T-cell (primary cell): ENCODE data around the gene PCDHA6. TPM values are rescaled to one million over a fixed set of nuclear protein-coding genes. Genes with fewer than 3 reads are reported as not detected.
"Not testable (repeated sequence)": the region's sequence is repeated elsewhere in the genome, so short reads cannot be mapped to it uniquely, and the experiment has no call there.

Experiments used
- ATAC-seq, 4 experiments: fragments of 200-7000 bp in 3 of 4; fragments of 150-1000 bp in 1 of 4; cut with Tn5 transposase; replicated peaks in 1 of 4; 1 replicate in 3 of 4; 2 replicates in 1 of 4; pipeline ENCODE4 v1.10.0; 2021; ENCODE audit warnings: moderate library complexity in 3 of 4, mild to moderate bottlenecking in 2 of 4, moderate number of reproducible peaks in 1 of 4
- CTCF ChIA-PET, 2 donors: fragments of 300-600 bp; sonication (Branson Sonifier 250); formaldehyde crosslinking; loops; one replicate each; lab custom pipeline; 2022; ENCODE audit warnings: antibody characterized with exemption in 2 of 2; lab: Charles Lee
- POLR2A ChIA-PET, 2 donors: fragments of 300-600 bp; sonication (Branson Sonifier 250); formaldehyde crosslinking; loops; one replicate each; lab custom pipeline; 2022; ENCODE audit warnings: antibody characterized with exemption in 2 of 2; lab: Charles Lee
- DNase-seq, 35 experiments: peaks; one replicate each; pipeline versions ENCODE4 v3.0.0 to v3.0.0-alpha.2; 2013 to 2023
- H3K27ac ChIP-seq: one replicate; pipeline ENCODE4 v1.5.1; 2013; ENCODE audit warnings: low read length
- H3K27me3 ChIP-seq, 2 experiments: replicated peaks in 1 of 2; 1 replicate in 1 of 2; 2 replicates in 1 of 2; pipeline versions ENCODE4 v1.6.1 to v1.7.0; 2013; ENCODE audit warnings: low read length in 1 of 2, mixed read lengths in 1 of 2; ENCODE audit not compliant: control insufficient read depth in 2 of 2, insufficient read depth in 2 of 2; ENCODE audit errors: extremely low read depth in 1 of 2
- H3K36me3 ChIP-seq, 2 donors: 1 replicate in 1 of 2; 2 replicates in 1 of 2; pipeline versions ENCODE4 v1.6.1 to v1.7.0; 2013; ENCODE audit warnings: low read length in 1 of 2; ENCODE audit not compliant: control insufficient read depth in 2 of 2, insufficient read depth in 1 of 2; ENCODE audit errors: extremely low read depth in 1 of 2
- H3K4me1 ChIP-seq, 2 experiments: 1 replicate in 1 of 2; 2 replicates in 1 of 2; pipeline versions ENCODE4 v1.6.1 to v1.7.0; 2013; ENCODE audit warnings: low read length in 2 of 2, mixed read lengths in 1 of 2; ENCODE audit not compliant: insufficient read depth in 2 of 2, control insufficient read depth in 1 of 2; ENCODE audit errors: extremely low read depth in 1 of 2
- H3K4me3 ChIP-seq, 2 donors: 1 replicate in 1 of 2; 2 replicates in 1 of 2; pipeline versions ENCODE4 v1.5.1 to v1.7.0; 2013; ENCODE audit warnings: mild to moderate bottlenecking in 2 of 2, low read length in 1 of 2, moderate library complexity in 1 of 2; ENCODE audit not compliant: control insufficient read depth in 1 of 2; ENCODE audit errors: extremely low read depth in 1 of 2
- H3K9me3 ChIP-seq: 2 replicates; pipeline ENCODE4 v1.7.0; 2013
- H3K27ac Mint-ChIP-seq, 2 donors: one replicate each; pipeline ENCODE4 v1.8.0; 2020 to 2021; ENCODE audit warnings: mild to moderate bottlenecking in 2 of 2, mixed read lengths in 2 of 2
- H3K27me3 Mint-ChIP-seq, 2 donors: one replicate each; pipeline ENCODE4 v1.8.0; 2021 to 2022; ENCODE audit warnings: mixed read lengths in 2 of 2
- H3K36me3 Mint-ChIP-seq: one replicate; pipeline ENCODE4 v1.8.0; 2021; ENCODE audit warnings: mixed read lengths
- H3K4me1 Mint-ChIP-seq, 3 donors: one replicate each; pipeline ENCODE4 v1.8.0; 2020 to 2022; ENCODE audit warnings: mixed read lengths in 3 of 3, mild to moderate bottlenecking in 1 of 3
- H3K4me3 Mint-ChIP-seq, 3 donors: one replicate each; pipeline ENCODE4 v1.8.0; 2020 to 2022; ENCODE audit warnings: mild to moderate bottlenecking in 3 of 3, mixed read lengths in 3 of 3, moderate library complexity in 3 of 3
- H3K9me3 Mint-ChIP-seq, 3 donors: one replicate each; pipeline ENCODE4 v1.8.0; 2020 to 2022; ENCODE audit warnings: mixed read lengths in 3 of 3
- whole genome bisulfite sequencing: methylation state at CpG from one replicate; pipeline ENCODE4 v1.1.5; 2013; ENCODE audit warnings: missing lambda C conversion rate; ENCODE audit not compliant: insufficient coverage; 5-methylcytosine and 5-hydroxymethylcytosine counted together
- total RNA-seq, 35 experiments: library from RNA in 6 of 35; stranded (reverse) in 6 of 35; fragments of 120-200 nt in 1 of 35; gene quantifications; one replicate each; pipeline versions ENCODE4 v1.2.1 to v1.2.4 and lab custom pipeline; 2013 to 2026

The PCDHA6 gene
- total RNA-seq, 5 donors from 2014 or later (not counting 1 experiment from before 2014, with no cell fraction given): not detected

DNA sequence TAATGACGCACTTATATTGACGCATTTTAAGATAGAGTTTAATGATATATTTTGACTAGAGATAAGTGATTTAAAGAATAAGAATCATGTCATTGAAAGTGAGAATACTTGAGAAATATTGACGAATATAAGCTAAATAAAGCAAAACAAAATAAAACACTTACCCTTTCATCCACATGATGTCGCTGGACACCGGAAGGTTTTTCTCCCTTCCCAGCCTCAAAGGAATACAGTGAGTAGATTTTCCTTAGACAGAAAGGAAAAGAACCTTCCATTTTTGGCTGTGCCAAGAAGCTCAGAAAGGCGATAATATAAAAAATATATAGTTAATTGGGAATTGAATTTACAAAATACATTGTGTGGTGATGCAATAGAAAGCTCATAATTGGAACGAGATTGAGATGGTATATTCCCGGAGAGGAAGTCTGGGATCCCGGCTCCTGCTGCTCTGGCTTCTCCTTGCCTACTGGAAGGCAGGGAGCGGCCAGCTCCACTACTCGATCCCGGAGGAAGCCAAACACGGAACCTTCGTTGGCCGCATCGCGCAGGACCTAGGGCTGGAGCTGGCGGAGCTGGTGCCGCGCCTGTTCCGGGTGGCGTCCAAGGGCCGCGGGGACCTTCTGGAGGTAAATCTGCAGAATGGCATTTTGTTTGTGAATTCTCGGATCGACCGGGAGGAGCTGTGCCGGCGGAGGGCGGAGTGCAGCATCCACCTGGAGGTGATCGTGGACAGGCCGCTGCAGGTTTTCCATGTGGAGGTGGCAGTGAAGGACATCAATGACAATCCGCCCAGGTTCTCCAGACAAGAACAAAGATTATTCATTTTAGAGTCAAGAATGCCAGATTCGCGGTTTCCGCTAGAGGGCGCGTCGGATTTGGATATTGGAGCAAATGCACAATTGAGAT lies 6.1 kb upstream of the PCDHA6 start, which contains the start of gene PCDHA5:
Gene PCDHA5, plus strand, starts transcription at position 239 of the 906 bp plus-strand sequence.
- POLR2A ChIA-PET: no interaction called here
- peaks cover 0 to 20% (median 13%) of the 10 kb centered on the region in 3 donors for H3K9me3 Mint-ChIP-seq
- H3K4me3 Mint-ChIP-seq: no peak within 1 kb of the TSS
- no peaks in the 10 kb centered on the region for H3K36me3 ChIP-seq
- H3K4me1 Mint-ChIP-seq: no peaks in the 10 kb centered on the region
- no peak within 1 kb of the TSS for H3K27ac ChIP-seq
- H3K27ac Mint-ChIP-seq: no peak within 1 kb of the TSS
- H3K4me1 ChIP-seq: no peaks in the 10 kb centered on the region
- CTCF ChIA-PET: no interaction called here
- H3K4me3 ChIP-seq: no peak within 1 kb of the TSS
- no peaks in the 10 kb centered on the region for H3K36me3 Mint-ChIP-seq
- H3K9me3 ChIP-seq: no peaks in the 10 kb centered on the region
- WGBS: 44% methylated on average over 30 of the region's 39 CpGs
- no peak for DNase-seq
- ATAC-seq: no peak
- peaks cover 0 to 19% of the 10 kb centered on the region in 2 experiments for H3K27me3 ChIP-seq
- peaks cover 16 to 21% of the 10 kb centered on the region in 2 donors for H3K27me3 Mint-ChIP-seq

GRCh38 chr5:140822281-140822629 lies 5.5 kb upstream of the PCDHA6 start:
- H3K36me3 ChIP-seq: no peaks in the 10 kb centered on the region
- no peak overlapping the region for H3K4me3 ChIP-seq
- no peak for DNase-seq
- peaks cover 0 to 24% (median 18%) of the 10 kb centered on the region in 3 donors for H3K9me3 Mint-ChIP-seq
- 40% methylated on average over 2 of the region's 6 CpGs for WGBS
- no peaks in the 10 kb centered on the region for H3K4me1 ChIP-seq
- H3K4me1 Mint-ChIP-seq: no peaks in the 10 kb centered on the region
- ChIA-PET CTCF (no interaction called here), POLR2A (no interaction called here)
- H3K27me3 Mint-ChIP-seq: peaks cover 22 to 25% of the 10 kb centered on the region in 2 donors
- no peak overlapping the region for H3K27ac ChIP-seq
- no peaks in the 10 kb centered on the region for H3K9me3 ChIP-seq
- no peak overlapping the region for H3K4me3 Mint-ChIP-seq
- no peak overlapping the region for H3K27ac Mint-ChIP-seq
- no peak for ATAC-seq
- H3K36me3 Mint-ChIP-seq: peaks cover 4% of the 10 kb centered on the region
- H3K27me3 ChIP-seq: peaks cover 0 to 19% of the 10 kb centered on the region in 2 experiments

GRCh38 chr5:140822969-140823368 lies 4.8 kb upstream of the PCDHA6 start:
- H3K27ac ChIP-seq, DNase-seq, H3K4me1 ChIP-seq, H3K9me3 ChIP-seq, H3K4me1 Mint-ChIP-seq, H3K36me3 ChIP-seq, CTCF ChIA-PET, H3K36me3 Mint-ChIP-seq, POLR2A ChIA-PET, ATAC-seq, H3K27ac Mint-ChIP-seq, H3K4me3 ChIP-seq, H3K4me3 Mint-ChIP-seq: not testable (repeated sequence)
- H3K9me3 Mint-ChIP-seq: peaks cover 0 to 20% (median 19%) of the 10 kb centered on the region in 3 donors
- peaks cover 18 to 30% of the 10 kb centered on the region in 2 donors for H3K27me3 Mint-ChIP-seq
- 59% methylated on average over 43 of the region's 48 CpGs for WGBS
- H3K27me3 ChIP-seq: peaks cover 0 to 20% of the 10 kb centered on the region in 2 experiments

GRCh38 chr5:140823475-140823874 lies 4.3 kb upstream of the PCDHA6 start:
- no peaks in the 10 kb centered on the region for H3K36me3 ChIP-seq
- POLR2A ChIA-PET: no interaction called here
- no peak overlapping the region for H3K27ac ChIP-seq
- Mint-ChIP-seq H3K27me3 (peaks cover 19 to 33% of the 10 kb centered on the region in 2 donors), H3K36me3 (peaks cover 5% of the 10 kb centered on the region), H3K9me3 (peaks cover 0 to 19% (median 19%) of the 10 kb centered on the region in 3 donors), H3K4me1 (no peaks in the 10 kb centered on the region), H3K4me3 (no peak overlapping the region), H3K27ac (no peak overlapping the region)
- CTCF ChIA-PET: no interaction called here
- ATAC-seq: no peak
- H3K27me3 ChIP-seq: peaks cover 0 to 25% of the 10 kb centered on the region in 2 experiments
- H3K4me3 ChIP-seq: no peak overlapping the region
- no peaks in the 10 kb centered on the region for H3K9me3 ChIP-seq
- DNase-seq: no peak
- H3K4me1 ChIP-seq: no peaks in the 10 kb centered on the region
- WGBS: 65% methylated on average over 38 of the region's 38 CpGs

- ATAC-seq (no peak), DNase-seq (no peak)
- WGBS: 38% methylated on average over 7 of the region's 18 CpGs
- Histone ChIP-seq H3K27ac (no peak overlapping the region), H3K4me3 (no peak overlapping the region), H3K36me3 (no peaks in the 10 kb centered on the region), H3K27me3 (peaks cover 0 to 27% of the 10 kb centered on the region in 2 experiments), H3K4me1 (no peaks in the 10 kb centered on the region), H3K9me3 (no peaks in the 10 kb centered on the region)
- ChIA-PET POLR2A (no interaction called here), CTCF (no interaction called here)
- H3K27ac Mint-ChIP-seq: no peak overlapping the region
- no peak overlapping the region for H3K4me3 Mint-ChIP-seq
- H3K9me3 Mint-ChIP-seq: peaks cover 8 to 27% (median 17%) of the 10 kb centered on the region in 3 donors
- H3K36me3 Mint-ChIP-seq: peaks cover 11% of the 10 kb centered on the region
- peaks cover 31 to 44% of the 10 kb centered on the region in 2 donors for H3K27me3 Mint-ChIP-seq
- no peaks in the 10 kb centered on the region for H3K4me1 Mint-ChIP-seq
Observed at GRCh38 chr5:140828362-140828737, 590 bp downstream of the PCDHA6 start.

- POLR2A ChIA-PET, H3K36me3 ChIP-seq, DNase-seq, H3K4me3 ChIP-seq, H3K4me1 ChIP-seq, H3K27ac ChIP-seq, H3K9me3 ChIP-seq, ATAC-seq, H3K4me1 Mint-ChIP-seq, CTCF ChIA-PET, H3K27ac Mint-ChIP-seq, H3K4me3 Mint-ChIP-seq: not testable (repeated sequence)
- WGBS: 61% methylated on average over 95 of the region's 106 CpGs
- Mint-ChIP-seq H3K36me3 (peaks cover 11% of the 10 kb centered on the region), H3K9me3 (peaks cover 8 to 31% (median 23%) of the 10 kb centered on the region in 3 donors), H3K27me3 (peaks cover 40 to 52% of the 10 kb centered on the region in 2 donors)
- peaks cover 0 to 23% of the 10 kb centered on the region in 2 experiments for H3K27me3 ChIP-seq
Observed at GRCh38 chr5:140829511-140830501, 2.0 kb downstream of the PCDHA6 start.
